Measurements from ENCODE around the gene CAMK2G.

The CAMK2G gene

GRCh38 chr10:73908853-73909539 lies 34.6 kb upstream of the CAMK2G start:
- TF ChIP-seq, protein P1, sequence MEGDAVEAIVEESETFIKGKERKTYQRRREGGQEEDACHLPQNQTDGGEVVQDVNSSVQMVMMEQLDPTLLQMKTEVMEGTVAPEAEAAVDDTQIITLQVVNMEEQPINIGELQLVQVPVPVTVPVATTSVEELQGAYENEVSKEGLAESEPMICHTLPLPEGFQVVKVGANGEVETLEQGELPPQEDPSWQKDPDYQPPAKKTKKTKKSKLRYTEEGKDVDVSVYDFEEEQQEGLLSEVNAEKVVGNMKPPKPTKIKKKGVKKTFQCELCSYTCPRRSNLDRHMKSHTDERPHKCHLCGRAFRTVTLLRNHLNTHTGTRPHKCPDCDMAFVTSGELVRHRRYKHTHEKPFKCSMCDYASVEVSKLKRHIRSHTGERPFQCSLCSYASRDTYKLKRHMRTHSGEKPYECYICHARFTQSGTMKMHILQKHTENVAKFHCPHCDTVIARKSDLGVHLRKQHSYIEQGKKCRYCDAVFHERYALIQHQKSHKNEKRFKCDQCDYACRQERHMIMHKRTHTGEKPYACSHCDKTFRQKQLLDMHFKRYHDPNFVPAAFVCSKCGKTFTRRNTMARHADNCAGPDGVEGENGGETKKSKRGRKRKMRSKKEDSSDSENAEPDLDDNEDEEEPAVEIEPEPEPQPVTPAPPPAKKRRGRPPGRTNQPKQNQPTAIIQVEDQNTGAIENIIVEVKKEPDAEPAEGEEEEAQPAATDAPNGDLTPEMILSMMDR (IDR thresholded peaks at IDR 0.05; ENCODE audit: insufficient read depth, low read length, poor library complexity, severe bottlenecking): no peak
- TF ChIP-seq EZH2phosphoT487 (conservative IDR thresholded peaks at IDR 0.05; ENCODE audit: low read length): no peak
- Histone ChIP-seq H4K20me1 (ENCODE audit: low read depth, low read length) (no peaks in the 10 kb centered on the region), H3K36me3 (ENCODE audit: low read length) (no peaks in the 10 kb centered on the region), H3K79me2 (ENCODE audit: insufficient read depth, low read length) (no peaks in the 10 kb centered on the region), H3K4me2 (ENCODE audit: low read depth, low read length, poor library complexity, severe bottlenecking) (no peak overlapping the region), H3K9me3 (ENCODE audit: insufficient read depth, low read length) (no peaks in the 10 kb centered on the region), H2AFZ (ENCODE audit: low read depth, low read length, severe bottlenecking) (no peak overlapping the region), H3F3A (ENCODE audit: insufficient read depth) (no peaks in the 10 kb centered on the region), H3K9ac (ENCODE audit: low read length) (no peak overlapping the region), H3K27ac (ENCODE audit: low read depth, low read length) (no peak overlapping the region), H3K4me3 (ENCODE audit: insufficient read depth, low read length, poor library complexity, severe bottlenecking) (no peak overlapping the region), H3K9me2 (replicated peaks; ENCODE audit: insufficient read depth, low read length) (no peaks in the 10 kb centered on the region), H3K27me3 (ENCODE audit: low read length) (no peaks in the 10 kb centered on the region)

DNA sequence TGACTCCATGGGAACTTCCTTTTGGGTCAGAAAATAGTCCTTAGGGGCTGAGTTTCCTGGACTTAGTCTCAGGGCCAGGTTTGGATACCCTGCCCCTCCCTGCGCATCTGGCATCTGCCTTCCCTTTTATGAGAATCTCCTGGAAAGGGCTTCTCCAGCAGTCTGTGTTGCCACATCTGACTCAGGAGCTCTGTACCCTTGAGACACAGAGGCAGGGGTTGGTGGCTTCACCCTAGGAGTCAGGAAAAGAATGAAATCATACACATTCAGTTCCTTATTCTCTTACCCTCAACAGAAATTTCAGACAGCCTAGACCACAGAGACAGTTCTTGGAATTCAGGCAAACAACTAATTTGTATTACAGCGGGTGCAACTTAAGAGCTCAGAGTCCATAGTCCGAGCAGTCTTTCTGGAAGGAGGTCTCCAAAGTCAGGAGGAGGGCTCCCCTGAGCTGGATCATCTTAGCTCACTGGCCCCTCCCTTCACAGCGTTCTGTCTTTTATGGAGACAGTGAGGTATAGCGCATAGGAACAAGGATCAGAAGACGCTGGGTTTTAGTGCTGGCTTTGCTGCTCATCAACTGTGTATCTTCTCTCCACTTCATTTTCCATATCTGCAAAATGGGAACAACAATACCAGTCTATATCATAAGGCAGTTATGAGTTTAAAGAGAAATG lies 33.6 kb upstream of the CAMK2G start:
- Histone ChIP-seq H2AFZ (ENCODE audit: low read depth, low read length, severe bottlenecking) (no peak overlapping the region), H3K9ac (ENCODE audit: low read length) (no peak overlapping the region), H3K27me3 (ENCODE audit: low read length) (no peaks in the 10 kb centered on the region), H3K9me3 (ENCODE audit: insufficient read depth, low read length) (no peaks in the 10 kb centered on the region), H4K20me1 (ENCODE audit: low read depth, low read length) (no peaks in the 10 kb centered on the region), H3K4me3 (ENCODE audit: insufficient read depth, low read length, poor library complexity, severe bottlenecking) (no peak overlapping the region), H3K9me2 (replicated peaks; ENCODE audit: insufficient read depth, low read length) (no peaks in the 10 kb centered on the region), H3K4me2 (ENCODE audit: low read depth, low read length, poor library complexity, severe bottlenecking) (no peak overlapping the region), H3K36me3 (ENCODE audit: low read length) (no peaks in the 10 kb centered on the region), H3F3A (ENCODE audit: insufficient read depth) (no peaks in the 10 kb centered on the region), H3K79me2 (ENCODE audit: insufficient read depth, low read length) (no peaks in the 10 kb centered on the region), H3K27ac (ENCODE audit: low read depth, low read length) (no peak overlapping the region)
- TF ChIP-seq EZH2phosphoT487 (conservative IDR thresholded peaks at IDR 0.05; ENCODE audit: low read length): no peak
- TF ChIP-seq, protein P1 (IDR thresholded peaks at IDR 0.05; ENCODE audit: insufficient read depth, low read length, poor library complexity, severe bottlenecking): no peak

- Histone ChIP-seq H3K27ac (ENCODE audit: low read depth, low read length) (no peak overlapping the region), H4K20me1 (ENCODE audit: low read depth, low read length) (no peaks in the 10 kb centered on the region), H2AFZ (ENCODE audit: low read depth, low read length, severe bottlenecking) (no peak overlapping the region), H3K27me3 (ENCODE audit: low read length) (no peaks in the 10 kb centered on the region), H3K4me3 (ENCODE audit: insufficient read depth, low read length, poor library complexity, severe bottlenecking) (no peak overlapping the region), H3K9me3 (ENCODE audit: insufficient read depth, low read length) (no peaks in the 10 kb centered on the region), H3K9ac (ENCODE audit: low read length) (no peak overlapping the region), H3F3A (ENCODE audit: insufficient read depth) (no peaks in the 10 kb centered on the region), H3K36me3 (ENCODE audit: low read length) (no peaks in the 10 kb centered on the region), H3K4me2 (ENCODE audit: low read depth, low read length, poor library complexity, severe bottlenecking) (no peak overlapping the region), H3K79me2 (ENCODE audit: insufficient read depth, low read length) (no peaks in the 10 kb centered on the region), H3K9me2 (replicated peaks; ENCODE audit: insufficient read depth, low read length) (no peaks in the 10 kb centered on the region)
- TF ChIP-seq, protein P1 (IDR thresholded peaks at IDR 0.05; ENCODE audit: insufficient read depth, low read length, poor library complexity, severe bottlenecking): no peak
- TF ChIP-seq EZH2phosphoT487 (conservative IDR thresholded peaks at IDR 0.05; ENCODE audit: low read length): no peak
Measured at GRCh38 chr10:73906524-73907447, 32.4 kb upstream of the CAMK2G start.

Measured in SU-DHL-6 (cell line).